HepG2 (cell line): ENCODE measurements around the gene SLC4A11. TPM values are rescaled to one million over a fixed set of nuclear protein-coding genes. Genes with fewer than 3 reads are reported as not detected.
A peak's percentile ranks its signal among the peaks of the same experiment; 100 is the strongest.

Experiments
- EP300 ChIP-seq, 3 experiments: sonication (generic) in 1 of 3; formaldehyde crosslinking in 1 of 3; IDR thresholded peaks; 2 replicates each; pipeline versions ENCODE4 v1.5.1 to v1.6.1; 2011 to 2020; ENCODE audit warnings: low read depth in 2 of 3, low read length in 2 of 3, borderline replicate concordance in 1 of 3, improper control_type of control experiment in 1 of 3, mild to moderate bottlenecking in 1 of 3, missing genetic modification reagents in 1 of 3, moderate library complexity in 1 of 3
- GATAD1 ChIP-seq: IDR thresholded peaks from 2 replicates; pipeline ENCODE4 v1.6.1; 2016; ENCODE audit warnings: missing genetic modification reagents, missing compliant biosample characterization
- GZF1 ChIP-seq: sonication (generic); formaldehyde crosslinking; IDR thresholded peaks from 2 replicates; pipeline ENCODE4 v1.5.1; 2020; ENCODE audit warnings: mild to moderate bottlenecking, missing genetic modification reagents
- HMG20B ChIP-seq: conservative IDR thresholded peaks from 2 replicates; pipeline ENCODE4 v1.6.1; 2016; ENCODE audit warnings: missing genetic modification reagents, missing compliant biosample characterization
- HNRNPK ChIP-seq: fragments of 200-400 bp; formaldehyde crosslinking; IDR thresholded peaks from 2 replicates; pipeline ENCODE4 v1.6.1; 2018; ENCODE audit warnings: low read length, low read depth, moderate library complexity, mild to moderate bottlenecking; ENCODE audit not compliant: poor library complexity, severe bottlenecking
- KDM3A ChIP-seq: IDR thresholded peaks from 2 replicates; pipeline ENCODE4 v1.6.1; 2018; ENCODE audit warnings: low read depth, missing compliant biosample characterization
- KLF16 ChIP-seq, 2 experiments: sonication (generic) in 1 of 2; formaldehyde crosslinking in 1 of 2; IDR thresholded peaks; 2 replicates each; pipeline versions ENCODE4 v1.6.1 to v1.8.0; 2016 to 2023; ENCODE audit warnings: missing genetic modification reagents in 2 of 2, missing compliant biosample characterization in 1 of 2
- MIER2 ChIP-seq: IDR thresholded peaks from 2 replicates; pipeline ENCODE4 v1.6.1; 2016; ENCODE audit warnings: missing biosample characterization, missing genetic modification reagents
- NFE2 ChIP-seq: sonication (generic); formaldehyde crosslinking; IDR thresholded peaks from 2 replicates; pipeline ENCODE4 v1.4.0; 2020; ENCODE audit warnings: missing genetic modification reagents
- NFKB2 ChIP-seq: sonication (generic); formaldehyde crosslinking; IDR thresholded peaks from 2 replicates; pipeline ENCODE4 v1.4.0; 2020; ENCODE audit warnings: missing genetic modification reagents, borderline replicate concordance
- RFX3 ChIP-seq: IDR thresholded peaks from 2 replicates; pipeline ENCODE4 v1.6.1; 2016; ENCODE audit warnings: missing biosample characterization, missing genetic modification reagents
- SPEN ChIP-seq: sonication (generic); formaldehyde crosslinking; IDR thresholded peaks from 2 replicates; pipeline ENCODE4 v1.5.1; 2020; ENCODE audit warnings: low read depth, mild to moderate bottlenecking, missing genetic modification reagents
- SRSF9 ChIP-seq: fragments of 200-400 bp; formaldehyde crosslinking; IDR thresholded peaks from 2 replicates; pipeline ENCODE4 v1.6.1; 2018; ENCODE audit warnings: borderline replicate concordance, mild to moderate bottlenecking, low read depth, low read length; ENCODE audit not compliant: insufficient read depth, poor library complexity, severe bottlenecking
- TEAD3 ChIP-seq: optimal IDR thresholded peaks from 2 replicates; pipeline ENCODE3; 2016; ENCODE audit warnings: borderline replicate concordance
- ZBTB20 ChIP-seq: sonication (generic); formaldehyde crosslinking; IDR thresholded peaks from 2 replicates; pipeline ENCODE4 v1.8.1; 2023; ENCODE audit warnings: missing genetic modification reagents, low read depth, mild to moderate bottlenecking, borderline replicate concordance
- ZBTB7A ChIP-seq: sonication (generic); formaldehyde crosslinking; IDR thresholded peaks from 2 replicates; pipeline ENCODE4 v1.8.0; 2022; ENCODE audit warnings: mild to moderate bottlenecking, missing genetic modification reagents
- ZFP36L1 ChIP-seq: sonication (generic); formaldehyde crosslinking; IDR thresholded peaks from 2 replicates; pipeline ENCODE4 v1.8.0; 2022; ENCODE audit warnings: mild to moderate bottlenecking, missing genetic modification reagents, moderate library complexity
- ZFP36L2 ChIP-seq: sonication (generic); formaldehyde crosslinking; IDR thresholded peaks from 2 replicates; pipeline ENCODE4 v1.4.0; 2020; ENCODE audit warnings: missing genetic modification reagents
- ZNF10 ChIP-seq: sonication (generic); formaldehyde crosslinking; IDR thresholded peaks from 2 replicates; pipeline ENCODE4 v1.4.0; 2020; ENCODE audit warnings: mild to moderate bottlenecking, low read depth, missing genetic modification reagents, borderline replicate concordance
- ZNF292 ChIP-seq: sonication (generic); formaldehyde crosslinking; IDR thresholded peaks from 2 replicates; pipeline ENCODE4 v1.8.1; 2022; ENCODE audit warnings: mild to moderate bottlenecking, low read depth, missing genetic modification reagents, borderline replicate concordance
- ZNF549 ChIP-seq: sonication (generic); formaldehyde crosslinking; IDR thresholded peaks from 2 replicates; pipeline ENCODE4 v1.5.0; 2020; ENCODE audit warnings: missing genetic modification reagents
- ZNF556 ChIP-seq: sonication (generic); formaldehyde crosslinking; IDR thresholded peaks from 2 replicates; pipeline ENCODE4 v1.4.0; 2020; ENCODE audit warnings: mild to moderate bottlenecking, missing genetic modification reagents, borderline replicate concordance
- ZNF564 ChIP-seq: sonication (generic); formaldehyde crosslinking; IDR thresholded peaks from 2 replicates; pipeline ENCODE4 v1.8.1; 2023; ENCODE audit warnings: mild to moderate bottlenecking, missing genetic modification reagents
- ZNF629 ChIP-seq: sonication (generic); formaldehyde crosslinking; conservative IDR thresholded peaks from 2 replicates; pipeline ENCODE4 v1.5.0; 2020; ENCODE audit warnings: missing genetic modification reagents
- ZNF660 ChIP-seq: sonication (generic); formaldehyde crosslinking; IDR thresholded peaks from 2 replicates; pipeline ENCODE4 v1.5.1; 2020; ENCODE audit warnings: mild to moderate bottlenecking, low read depth, missing genetic modification reagents, borderline replicate concordance
- ZNF678 ChIP-seq: sonication (generic); formaldehyde crosslinking; IDR thresholded peaks from 2 replicates; pipeline ENCODE4 v1.4.0; 2020; ENCODE audit warnings: mild to moderate bottlenecking, missing genetic modification reagents
- polyA plus RNA-seq, 8 experiments: library from polyadenylated mRNA; depleted of rRNA in 3 of 8; stranded (reverse) in 7 of 8; unstranded in 1 of 8; fragments of >200 nt; fragmentation: Illumina TruSeq in 4 of 8; extraction: Trizol in 4 of 8; gene quantifications; 2 replicates each; pipeline versions ENCODE4 v1.2.1 to v1.2.3, GENCODE V29; 2011 to 2016; ENCODE audit warnings: low read depth in 4 of 8, missing spikeins in 1 of 8, mixed read lengths in 1 of 8; ENCODE audit not compliant: insufficient read depth in 1 of 8
- total RNA-seq, 5 experiments: library from RNA; depleted of rRNA; stranded (reverse); fragments of >200 nt; fragmentation: Illumina TruSeq; extraction: Trizol; gene quantifications; 2 replicates each; pipeline ENCODE4 v1.2.3, GENCODE V29; 2016; ENCODE audit warnings: low read depth in 1 of 5
- TF ChIP-seq, protein P1 (sequence below): sonication (generic); formaldehyde crosslinking; IDR thresholded peaks from 2 replicates; pipeline ENCODE4 v1.8.0; 2022; ENCODE audit warnings: mild to moderate bottlenecking, missing genetic modification reagents, moderate library complexity
- TF ChIP-seq, protein P2 (sequence below): sonication (generic); formaldehyde crosslinking; IDR thresholded peaks from 2 replicates; pipeline ENCODE4 v1.5.0; 2020; ENCODE audit warnings: missing genetic modification reagents

Gene SLC4A11
- total and polyA plus RNA-seq, 2 of the 13 experiments (the other 11 are each of a cell fraction or from before 2014, with no cell fraction given): 3.9 to 27.0 TPM

DNA sequence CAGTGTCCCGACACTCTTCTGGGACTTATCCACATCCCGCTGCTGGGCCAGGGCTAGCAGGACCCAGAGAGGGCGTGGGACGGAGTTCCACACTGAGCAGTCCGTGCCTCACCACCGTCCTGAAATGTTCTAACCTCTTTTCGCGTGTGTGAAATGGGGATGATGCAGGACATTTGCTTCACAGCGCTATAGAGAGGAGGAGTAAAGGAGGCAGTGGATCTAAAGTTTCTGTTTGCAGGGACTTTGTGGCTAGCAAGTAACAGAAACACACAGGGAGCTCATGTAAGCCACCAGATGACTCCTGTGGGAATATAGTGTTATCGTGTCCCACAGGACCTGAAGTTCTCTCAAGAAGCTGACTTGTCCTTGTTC is 29.1 kb downstream of the SLC4A11 start (continued):
- TF ChIP-seq EP300 (IDR thresholded peaks at IDR 0.05; ENCODE audit: low read depth in 2 of 2, low read length in 2 of 2) (0 out of 4 replicates have a peak, but pooled peaks of 1 of the 2 experiments have one; percentile 5), EP300 (CRISPR knock-in tag; IDR thresholded peaks at IDR 0.05; ENCODE audit: borderline replicate concordance) (no peak), NFE2 (0 out of 2 replicates have a peak, but pooled peaks have one; percentile 57), ZBTB20 (CRISPR knock-in tag) (peak; percentile 14; the same call in 1 of the 2 replicates), ZFP36L1 (CRISPR knock-in tag) (0 out of 2 replicates have a peak, but pooled peaks have one; percentile 29), ZNF564 (CRISPR knock-in tag) (0 out of 2 replicates have a peak, but pooled peaks have one; percentile 16), TEAD3 (peak; percentile 16), ZBTB7A (peak; percentile 24; the same call in 1 of the 2 replicates), KDM3A (CRISPR knock-in tag) (no peak), GZF1 (CRISPR knock-in tag) (0 out of 2 replicates have a peak, but pooled peaks have one; percentile 3), MIER2 (CRISPR knock-in tag) (no peak), HNRNPK (no peak), SRSF9 (no peak), ZNF549 (CRISPR knock-in tag) (no peak), RFX3 (CRISPR knock-in tag) (no peak), ZNF292 (CRISPR knock-in tag) (peak; percentile 43; the same call in 1 of the 2 replicates), ZFP36L2 (CRISPR knock-in tag) (0 out of 2 replicates have a peak, but pooled peaks have one; percentile 27), KLF16 (CRISPR knock-in tag; IDR thresholded peaks at IDR 0.05) (0 out of 4 replicates have a peak, but pooled peaks of 1 of the 2 experiments have one; percentile 37), ZNF660 (CRISPR knock-in tag) (no peak), SPEN (CRISPR knock-in tag) (no peak), ZNF10 (CRISPR knock-in tag) (no peak), ZNF556 (CRISPR knock-in tag) (no peak), ZNF678 (CRISPR knock-in tag) (no peak), NFKB2 (CRISPR knock-in tag) (peak; percentile 11; the same call in 1 of the 2 replicates), GATAD1 (CRISPR knock-in tag) (no peak), ZNF629 (CRISPR knock-in tag) (peak; percentile 60; the same call in 1 of the 2 replicates), HMG20B (CRISPR knock-in tag) (no peak)
- TF ChIP-seq, protein P1, sequence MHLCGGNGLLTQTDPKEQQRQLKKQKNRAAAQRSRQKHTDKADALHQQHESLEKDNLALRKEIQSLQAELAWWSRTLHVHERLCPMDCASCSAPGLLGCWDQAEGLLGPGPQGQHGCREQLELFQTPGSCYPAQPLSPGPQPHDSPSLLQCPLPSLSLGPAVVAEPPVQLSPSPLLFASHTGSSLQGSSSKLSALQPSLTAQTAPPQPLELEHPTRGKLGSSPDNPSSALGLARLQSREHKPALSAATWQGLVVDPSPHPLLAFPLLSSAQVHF: no peak
- TF ChIP-seq, protein P2, sequence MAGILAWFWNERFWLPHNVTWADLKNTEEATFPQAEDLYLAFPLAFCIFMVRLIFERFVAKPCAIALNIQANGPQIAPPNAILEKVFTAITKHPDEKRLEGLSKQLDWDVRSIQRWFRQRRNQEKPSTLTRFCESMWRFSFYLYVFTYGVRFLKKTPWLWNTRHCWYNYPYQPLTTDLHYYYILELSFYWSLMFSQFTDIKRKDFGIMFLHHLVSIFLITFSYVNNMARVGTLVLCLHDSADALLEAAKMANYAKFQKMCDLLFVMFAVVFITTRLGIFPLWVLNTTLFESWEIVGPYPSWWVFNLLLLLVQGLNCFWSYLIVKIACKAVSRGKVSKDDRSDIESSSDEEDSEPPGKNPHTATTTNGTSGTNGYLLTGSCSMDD: no peak
